H9 (cell line): ENCODE results near the gene PCDHA1. TPM values are rescaled to one million over a fixed set of nuclear protein-coding genes. Genes with fewer than 3 reads are reported as not detected.
A peak's percentile ranks its signal among the peaks of the same experiment; 100 is the strongest.

Source experiments
- DNase-seq: peaks from one replicate; pipeline ENCODE4 v3.0.0-alpha.2; 2017
- H2AFZ ChIP-seq: one replicate; pipeline ENCODE4 v1.6.1; 2013; ENCODE audit warnings: mild to moderate bottlenecking, low read length, control low read depth, moderate library complexity
- H2AK5ac ChIP-seq: 2 replicates; pipeline ENCODE4 v1.6.1; 2013; ENCODE audit warnings: low read length, control low read depth, mixed read lengths; ENCODE audit not compliant: insufficient read length
- H2BK120ac ChIP-seq: one replicate; pipeline ENCODE4 v1.6.1; 2013; ENCODE audit warnings: low read depth, mild to moderate bottlenecking, low read length, control low read depth, inconsistent platforms; ENCODE audit not compliant: poor library complexity, severe bottlenecking
- H2BK12ac ChIP-seq: 2 replicates; pipeline ENCODE4 v1.6.1; 2013; ENCODE audit warnings: low read length, control low read depth, mixed read lengths, low read depth; ENCODE audit not compliant: insufficient read length
- H2BK15ac ChIP-seq: 2 replicates; pipeline ENCODE4 v1.6.1; 2013; ENCODE audit warnings: low read depth, low read length, control low read depth
- H2BK20ac ChIP-seq: one replicate; pipeline ENCODE4 v1.6.1; 2013; ENCODE audit warnings: low read depth, mild to moderate bottlenecking, low read length, control low read depth, inconsistent platforms; ENCODE audit not compliant: poor library complexity, severe bottlenecking
- H2BK5ac ChIP-seq: 2 replicates; pipeline ENCODE4 v1.6.1; 2013; ENCODE audit warnings: low read length, control low read depth, mixed read lengths; ENCODE audit not compliant: insufficient read length
- H3K14ac ChIP-seq: 2 replicates; pipeline ENCODE4 v1.6.1; 2013; ENCODE audit warnings: low read length, control low read depth; ENCODE audit not compliant: insufficient read depth
- H3K18ac ChIP-seq: 2 replicates; pipeline ENCODE4 v1.6.1; 2013; ENCODE audit warnings: low read depth, mild to moderate bottlenecking, mixed read lengths, low read length, control low read depth; ENCODE audit not compliant: insufficient read length
- H3K23ac ChIP-seq: 2 replicates; pipeline ENCODE4 v1.6.1; 2013; ENCODE audit warnings: low read length, control low read depth, mixed read lengths, low read depth; ENCODE audit not compliant: insufficient read length
- H3K23me2 ChIP-seq: 2 replicates; pipeline ENCODE4 v1.6.1; 2013; ENCODE audit warnings: low read depth, mild to moderate bottlenecking, mixed read lengths, low read length, control low read depth; ENCODE audit not compliant: insufficient read length, poor library complexity, severe bottlenecking
- H3K27ac ChIP-seq: 2 replicates; pipeline ENCODE4 v1.5.1; 2013; ENCODE audit warnings: low read length, control low read depth, mixed read lengths, low read depth; ENCODE audit not compliant: insufficient read length
- H3K27me3 ChIP-seq: 2 replicates; pipeline ENCODE4 v1.6.1; 2013; ENCODE audit warnings: low read length, control low read depth, inconsistent platforms; ENCODE audit not compliant: insufficient read depth
- H3K4ac ChIP-seq: 2 replicates; pipeline ENCODE4 v1.6.1; 2013; ENCODE audit warnings: low read depth, mild to moderate bottlenecking, control low read depth, inconsistent platforms, low read length, moderate library complexity
- H3K4me1 ChIP-seq: 2 replicates; pipeline ENCODE4 v1.6.1; 2013; ENCODE audit warnings: low read length, control low read depth, inconsistent platforms; ENCODE audit not compliant: insufficient read depth
- H3K4me2 ChIP-seq: 2 replicates; pipeline ENCODE4 v1.6.1; 2013; ENCODE audit warnings: low read length, control low read depth, mixed read lengths; ENCODE audit not compliant: insufficient read length, insufficient read depth
- H3K56ac ChIP-seq: 2 replicates; pipeline ENCODE4 v1.6.1; 2013; ENCODE audit warnings: low read depth, mild to moderate bottlenecking, mixed read lengths, low read length, control low read depth; ENCODE audit not compliant: insufficient read length
- H3K79me1 ChIP-seq: 2 replicates; pipeline ENCODE4 v1.6.1; 2013; ENCODE audit warnings: low read depth, mild to moderate bottlenecking, moderate library complexity, low read length, control low read depth, inconsistent platforms; ENCODE audit not compliant: insufficient read depth, poor library complexity, severe bottlenecking
- H3K79me2 ChIP-seq: 2 replicates; pipeline ENCODE4 v1.6.1; 2013; ENCODE audit warnings: low read length, control low read depth, inconsistent platforms; ENCODE audit not compliant: insufficient read depth
- H3K9ac ChIP-seq: 2 replicates; pipeline ENCODE4 v1.6.1; 2013; ENCODE audit warnings: low read length, control low read depth, mixed read lengths; ENCODE audit not compliant: insufficient read length; ENCODE audit errors: extremely low read depth
- H3K9me3 ChIP-seq: one replicate; pipeline ENCODE4 v1.6.1; 2013; ENCODE audit warnings: low read depth, low read length, inconsistent platforms; ENCODE audit not compliant: control insufficient read depth
- H3T11ph ChIP-seq: one replicate; pipeline ENCODE4 v1.6.1; 2013; ENCODE audit warnings: mild to moderate bottlenecking, low read length, control low read depth, inconsistent platforms
- H4K20me1 ChIP-seq: one replicate; pipeline ENCODE4 v1.6.1; 2013; ENCODE audit not compliant: control insufficient read depth, insufficient read length, insufficient read depth
- H4K5ac ChIP-seq: 2 replicates; pipeline ENCODE4 v1.6.1; 2013; ENCODE audit warnings: low read depth, mild to moderate bottlenecking, mixed read lengths, low read length, control low read depth; ENCODE audit not compliant: insufficient read length
- H4K8ac ChIP-seq: replicated peaks from 2 replicates; pipeline ENCODE4 v1.6.1; 2013; ENCODE audit warnings: low read length, control low read depth, mixed read lengths, low read depth; ENCODE audit not compliant: insufficient read length
- H4K91ac ChIP-seq: 2 replicates; pipeline ENCODE4 v1.6.1; 2013; ENCODE audit warnings: low read depth, mild to moderate bottlenecking, moderate library complexity, mixed read lengths, low read length, control low read depth; ENCODE audit not compliant: insufficient read length
- H3K27ac Mint-ChIP-seq, 3 experiments: 2 replicates in 2 of 3; 3 replicates in 1 of 3; pipeline ENCODE4 v1.8.0; 2020 to 2021; ENCODE audit warnings: mixed read lengths in 3 of 3, mild to moderate bottlenecking in 1 of 3, moderate library complexity in 1 of 3
- H3K27me3 Mint-ChIP-seq: 2 replicates; pipeline ENCODE4 v1.8.0; 2021; ENCODE audit warnings: low read depth, mild to moderate bottlenecking, moderate library complexity, mixed read lengths
- H3K36me3 Mint-ChIP-seq, 3 experiments: 2 replicates in 2 of 3; 3 replicates in 1 of 3; pipeline ENCODE4 v1.8.0; 2020 to 2021; ENCODE audit warnings: low read depth in 3 of 3, mixed read lengths in 3 of 3; ENCODE audit not compliant: insufficient read depth in 1 of 3
- H3K4me1 Mint-ChIP-seq, 2 experiments: 2 replicates each; pipeline ENCODE4 v1.8.0; 2020; ENCODE audit warnings: mixed read lengths in 2 of 2
- H3K4me3 Mint-ChIP-seq, 2 experiments: 2 replicates in 1 of 2; 3 replicates in 1 of 2; pipeline ENCODE4 v1.8.0; 2020 to 2021; ENCODE audit warnings: mild to moderate bottlenecking in 2 of 2, mixed read lengths in 2 of 2, moderate library complexity in 1 of 2
- H3K9me3 Mint-ChIP-seq, 2 experiments: 2 replicates in 1 of 2; 3 replicates in 1 of 2; pipeline ENCODE4 v1.8.0; 2020; ENCODE audit warnings: mild to moderate bottlenecking in 2 of 2, mixed read lengths in 2 of 2, moderate library complexity in 1 of 2
- WGBS: extraction: QIAGEN DNeasy Blood & Tissue Kit; methylation state at CpG from one replicate; pipeline ENCODE4 v1.1.7; 2013; ENCODE audit warnings: missing lambda C conversion rate, low lambda C conversion rate, mixed read lengths; ENCODE audit not compliant: insufficient read length; ENCODE audit errors: extremely low coverage; 5-methylcytosine and 5-hydroxymethylcytosine counted together
- total RNA-seq: library from RNA; stranded (reverse); gene quantifications from 2 replicates; pipeline ENCODE4 v1.2.1, GENCODE V29; 2021
- TF ChIP-seq, protein P1 (sequence below): fragments of 200-600 bp; sonication (generic); conservative IDR thresholded peaks from 3 replicates; pipeline ENCODE4 v1.8.0; 2021; ENCODE audit warnings: antibody characterized with exemption, mild to moderate bottlenecking

The PCDHA1 gene
- total RNA-seq, 1 experiment from 2014 or later, result 0.61 TPM

DNA sequence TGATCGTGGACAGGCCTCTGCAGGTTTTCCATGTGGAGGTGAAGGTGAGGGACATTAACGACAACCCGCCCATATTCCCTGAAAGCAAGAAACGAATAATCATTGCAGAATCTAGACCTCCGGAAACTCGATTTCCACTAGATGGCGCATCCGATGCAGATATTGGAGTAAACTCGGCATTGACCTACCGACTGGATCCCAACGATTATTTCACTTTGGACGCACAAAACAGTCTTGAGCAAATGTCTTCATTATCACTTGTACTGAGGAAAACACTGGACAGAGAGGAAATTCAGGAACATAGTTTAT is 96.6 kb downstream of the PCDHA1 start:
- Histone ChIP-seq H3K14ac (no peak overlapping the region), H2AFZ (no peak overlapping the region), H3K4me1 (no peaks in the 10 kb centered on the region), H2AK5ac (no peak overlapping the region), H3K4ac (no peak overlapping the region), H3K27ac (no peak overlapping the region), H3K4me2 (no peak overlapping the region), H2BK12ac (no peak overlapping the region), H3K27me3 (no peaks in the 10 kb centered on the region), H3K18ac (no peak overlapping the region), H4K20me1 (no peaks in the 10 kb centered on the region), H3K56ac (no peak overlapping the region), H3K9ac (no peak overlapping the region), H3K23me2 (peaks cover 2% of the 10 kb centered on the region), H2BK15ac (no peak overlapping the region), H3K79me1 (no peaks in the 10 kb centered on the region), H3K9me3 (no peaks in the 10 kb centered on the region), H4K8ac (no peak overlapping the region), H4K91ac (no peak overlapping the region), H4K5ac (no peak overlapping the region), H3T11ph (no peak overlapping the region), H2BK120ac (no peak overlapping the region), H2BK5ac (no peak overlapping the region), H3K23ac (no peak overlapping the region), H2BK20ac (no peak overlapping the region), H3K79me2 (peaks cover 2% of the 10 kb centered on the region; the same call in 1 of the 2 replicates)
- no peak overlapping the region for H3K27ac Mint-ChIP-seq
- TF ChIP-seq, protein P1, sequence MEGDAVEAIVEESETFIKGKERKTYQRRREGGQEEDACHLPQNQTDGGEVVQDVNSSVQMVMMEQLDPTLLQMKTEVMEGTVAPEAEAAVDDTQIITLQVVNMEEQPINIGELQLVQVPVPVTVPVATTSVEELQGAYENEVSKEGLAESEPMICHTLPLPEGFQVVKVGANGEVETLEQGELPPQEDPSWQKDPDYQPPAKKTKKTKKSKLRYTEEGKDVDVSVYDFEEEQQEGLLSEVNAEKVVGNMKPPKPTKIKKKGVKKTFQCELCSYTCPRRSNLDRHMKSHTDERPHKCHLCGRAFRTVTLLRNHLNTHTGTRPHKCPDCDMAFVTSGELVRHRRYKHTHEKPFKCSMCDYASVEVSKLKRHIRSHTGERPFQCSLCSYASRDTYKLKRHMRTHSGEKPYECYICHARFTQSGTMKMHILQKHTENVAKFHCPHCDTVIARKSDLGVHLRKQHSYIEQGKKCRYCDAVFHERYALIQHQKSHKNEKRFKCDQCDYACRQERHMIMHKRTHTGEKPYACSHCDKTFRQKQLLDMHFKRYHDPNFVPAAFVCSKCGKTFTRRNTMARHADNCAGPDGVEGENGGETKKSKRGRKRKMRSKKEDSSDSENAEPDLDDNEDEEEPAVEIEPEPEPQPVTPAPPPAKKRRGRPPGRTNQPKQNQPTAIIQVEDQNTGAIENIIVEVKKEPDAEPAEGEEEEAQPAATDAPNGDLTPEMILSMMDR, result peak; percentile 75
- peak; percentile 59 for DNase-seq
- peak overlapping the region in 1 of 2 experiments; percentile 33; a peak in 2 of 5 replicates for H3K4me3 Mint-ChIP-seq
- no peaks in the 10 kb centered on the region for H3K9me3 Mint-ChIP-seq
- peaks cover 4 to 8% (median 4%) of the 10 kb centered on the region in 3 experiments for H3K36me3 Mint-ChIP-seq
- H3K4me1 Mint-ChIP-seq, result no peaks in the 10 kb centered on the region; a peak in 1 of 4 replicates
- H3K27me3 Mint-ChIP-seq, result no peaks in the 10 kb centered on the region
- no CpG with 5 or more reads among the region's 12 CpGs for WGBS
